HuH-7.5 (cell line): ENCODE results near the gene SNX12.
A peak's percentile ranks its signal among the peaks of the same experiment; 100 is the strongest.
"Not testable (repeated sequence)": the region's sequence is repeated elsewhere in the genome, so short reads cannot be mapped to it uniquely, and the experiment has no call there.

Experiments used
- DNase-seq: peaks from one replicate; pipeline ENCODE4 v3.0.0; 2011; ENCODE audit warnings: low spot score

The SNX12 gene

GRCh38 chrX:71091263-71091662 lies 23.1 kb upstream of the SNX12 start:
- no peak for DNase-seq

DNA sequence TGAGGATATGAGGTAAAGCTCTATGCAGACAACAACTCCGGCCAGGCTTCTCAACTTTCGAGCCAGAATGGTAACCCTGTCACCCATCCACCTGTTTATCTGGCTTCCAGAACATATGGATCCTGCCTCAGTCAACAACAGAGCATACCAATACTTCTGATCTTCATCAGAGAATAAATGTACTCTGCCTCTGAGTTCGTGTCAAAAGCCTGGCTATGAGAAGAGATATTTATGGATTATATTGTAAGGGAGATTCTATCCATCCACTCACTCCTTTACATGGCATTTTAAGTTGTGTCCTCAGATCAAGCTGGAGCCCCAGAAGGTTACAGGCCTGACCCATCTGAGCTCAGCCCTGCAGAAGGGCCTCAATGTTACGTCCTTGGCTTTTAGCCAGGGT lies 17.8 kb upstream of the SNX12 start:
- no peak for DNase-seq

DNA sequence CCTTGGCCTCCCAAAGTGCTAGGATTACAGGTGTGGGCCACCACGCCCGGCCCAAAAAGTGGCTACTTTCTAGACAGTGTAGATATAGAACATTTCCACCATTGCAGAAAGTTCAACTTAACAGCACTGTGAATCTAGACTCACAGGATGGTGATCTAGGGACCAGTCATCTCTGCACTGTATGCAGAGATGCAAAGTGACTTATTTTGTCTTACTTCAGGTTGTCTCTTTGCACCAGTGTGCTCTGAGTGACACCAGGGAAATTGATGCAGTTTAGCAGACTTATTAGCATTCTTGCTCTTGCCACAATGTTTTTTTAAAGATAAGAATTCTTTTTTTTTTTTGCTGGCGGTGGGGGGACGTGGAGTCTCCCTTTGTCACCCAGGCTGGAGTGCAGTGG lies 14.7 kb upstream of the SNX12 start:
- no peak for DNase-seq

DNA sequence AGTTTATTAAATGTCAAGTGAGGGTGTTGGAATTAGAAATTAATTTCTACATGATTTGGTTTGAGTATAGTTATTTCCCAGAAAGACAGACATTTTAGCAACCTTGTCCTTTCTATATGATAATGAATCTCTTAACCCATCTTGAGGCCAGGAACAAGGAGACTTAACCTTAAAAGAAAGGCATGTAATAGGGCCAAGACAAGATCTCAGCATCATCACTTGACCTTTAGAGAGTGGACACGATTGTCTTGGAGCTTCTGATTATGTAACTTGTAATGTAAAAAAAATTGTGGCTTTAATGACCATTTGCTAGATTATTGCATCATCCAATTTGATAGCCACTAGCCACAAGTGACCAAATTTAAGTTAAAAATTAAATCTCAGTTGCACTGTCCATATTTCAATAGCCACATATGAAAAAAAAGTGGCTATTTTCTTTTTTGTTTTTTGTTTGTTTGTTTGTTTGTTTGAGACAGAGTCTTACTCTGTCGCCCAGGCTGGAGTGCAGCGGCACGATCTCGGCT lies 14.1 kb upstream of the SNX12 start:
- no peak for DNase-seq

- no peak for DNase-seq
These were observed 13.4 kb upstream of the SNX12 start for GRCh38 chrX:71081330-71082123.

DNA sequence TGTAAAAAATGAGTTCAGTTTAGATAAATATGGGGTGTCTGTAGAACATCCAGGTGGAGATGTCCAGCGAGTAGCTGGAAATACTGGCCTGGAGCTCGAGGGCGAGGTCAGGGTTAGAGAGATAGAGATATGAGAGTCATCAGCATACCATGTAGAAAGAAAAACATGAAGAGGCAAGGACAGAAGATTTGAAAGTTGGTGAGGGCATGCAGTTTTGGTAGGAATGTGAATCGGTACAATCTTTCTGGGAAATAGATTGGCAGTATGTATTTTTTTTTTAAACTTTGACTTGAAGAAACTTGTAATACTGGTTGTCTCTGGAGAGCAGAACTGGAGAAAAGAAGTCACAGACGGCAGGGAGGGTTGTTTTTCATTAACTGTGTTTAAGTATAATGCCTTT lies 2.4 kb upstream of the SNX12 start:
- DNase-seq = no peak

GRCh38 chrX:71067712-71068043 lies 456 bp downstream of the SNX12 start:
- DNase-seq = peak; percentile 18

DNA sequence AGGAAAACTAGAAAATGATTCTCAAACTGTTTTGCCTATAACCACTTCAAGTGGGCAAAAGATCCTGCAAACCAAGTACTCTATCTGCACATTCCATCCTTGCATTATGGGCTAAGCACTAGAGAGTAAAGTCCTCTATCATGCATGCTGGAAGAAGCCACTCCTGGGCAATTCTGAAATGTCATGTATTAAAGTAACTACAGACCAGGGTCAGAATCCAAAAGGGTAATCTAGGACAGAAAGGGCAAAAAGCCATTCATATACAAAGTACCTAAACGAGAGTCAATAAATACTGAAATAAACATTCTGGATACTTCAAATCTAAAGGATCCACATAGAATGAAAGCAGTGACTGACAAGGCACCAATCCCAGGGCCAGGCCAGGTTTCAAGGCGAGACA lies 1.0 kb downstream of the SNX12 start:
- DNase-seq = no peak

DNA sequence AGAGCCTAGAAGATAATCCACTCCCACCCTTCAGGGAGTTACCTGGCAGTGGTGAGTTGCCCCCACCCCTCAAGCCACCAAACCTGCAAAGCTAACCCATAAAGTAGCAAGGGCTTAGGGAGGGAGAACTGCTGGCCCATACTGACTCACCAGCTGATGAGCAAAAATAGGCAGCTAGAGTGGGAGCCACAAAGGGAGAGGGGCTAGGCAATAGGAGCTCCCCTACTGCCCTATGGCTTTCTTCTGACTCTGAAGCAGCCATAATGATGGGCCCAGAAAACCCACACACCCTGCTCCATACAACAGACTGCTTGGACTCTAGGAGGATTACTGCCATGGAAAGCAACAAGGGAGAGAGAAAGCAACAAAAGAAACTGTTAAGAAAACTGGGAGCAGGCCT lies 8.0 kb downstream of the SNX12 start:
- DNase-seq = no peak

DNA sequence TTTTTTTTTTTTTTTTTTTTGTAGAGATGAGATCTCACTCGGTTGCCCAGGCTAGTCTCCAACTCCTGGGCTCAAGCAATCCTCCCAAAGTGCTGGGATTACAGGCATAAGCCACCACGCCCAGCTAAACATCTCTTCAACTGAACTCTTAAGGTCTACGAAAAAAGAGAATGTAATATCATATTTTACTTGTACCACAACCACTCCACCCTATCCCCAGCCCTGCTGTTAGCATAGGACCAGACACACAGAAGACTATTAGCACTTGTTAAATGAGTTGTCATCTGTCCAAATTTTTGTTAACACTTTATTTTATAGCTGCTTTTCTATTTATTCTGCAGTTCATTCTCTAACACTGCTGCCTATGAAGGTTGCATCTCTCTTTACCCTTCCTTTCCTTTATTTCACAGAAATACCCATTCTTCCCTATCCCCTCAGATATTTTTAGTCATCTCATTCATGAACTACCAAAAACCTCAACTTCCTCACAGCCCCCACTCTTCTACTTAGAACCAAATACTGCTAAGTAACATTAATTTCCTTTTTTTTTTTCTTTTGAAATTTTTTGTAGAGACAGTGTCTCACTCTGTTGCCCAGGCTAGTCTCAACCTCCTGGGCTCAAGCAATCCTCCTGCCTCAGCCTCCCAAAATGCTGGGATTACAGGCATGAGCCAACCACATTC lies 10.1 kb downstream of the SNX12 start:
- no peak for DNase-seq

- no peak for DNase-seq
These were observed 11.3 kb downstream of the SNX12 start for GRCh38 chrX:71056867-71057266.

DNA sequence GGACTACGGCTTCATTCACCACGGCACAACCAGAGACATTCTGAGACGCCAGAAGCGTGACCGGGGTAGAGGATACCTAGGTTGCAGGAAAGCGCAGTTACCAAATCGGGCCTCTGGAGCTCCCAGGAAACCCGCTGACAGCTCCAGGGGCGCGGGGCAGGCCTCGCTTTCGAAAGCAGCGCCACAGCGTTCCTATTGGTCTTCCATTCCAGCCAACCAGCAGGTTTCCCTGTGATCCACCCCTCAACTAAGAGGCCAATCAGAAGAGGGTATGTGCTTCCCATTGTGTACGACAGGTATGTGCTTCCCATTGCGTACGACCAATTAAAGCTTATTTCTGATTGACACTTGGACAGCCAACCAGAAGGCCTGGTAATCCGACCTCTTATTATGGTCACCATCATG lies 14.9 kb downstream of the SNX12 start:
- no peak for DNase-seq

GRCh38 chrX:71052721-71053120 lies 15.4 kb downstream of the SNX12 start:
- DNase-seq = no peak

GRCh38 chrX:71047891-71048290 lies 20.2 kb downstream of the SNX12 start:
- not testable (repeated sequence) for DNase-seq

- no peak for DNase-seq
These were observed 50.7 kb downstream of the SNX12 start for GRCh38 chrX:71017396-71017939.
